ENCODE measurements around the gene STAP1. TPM values are rescaled to one million over a fixed set of nuclear protein-coding genes. Genes with fewer than 3 reads are reported as not detected.
"Not testable (repeated sequence)": the region's sequence is repeated elsewhere in the genome, so short reads cannot be mapped to it uniquely, and the experiment has no call there.

The STAP1 gene
- total RNA-seq = 15.0 and 15.6 TPM in 2 replicates

- peak within 1 kb of the TSS; percentile 84 for H3K4me3 Mint-ChIP-seq
- peak within 1 kb of the TSS; percentile 88 for H3K27ac Mint-ChIP-seq
- H3K9me3 Mint-ChIP-seq = no peaks in the 10 kb centered on the region
- intact Hi-C loops (cut with micrococcal nuclease) = loop anchor here (1.0 to 2.0 kb wide), 3 partner anchors 8 to 23 kb away; no protein-coding TSS in a partner anchor
- DNase-seq = peak; percentile 87
- peaks cover 19% of the 10 kb centered on the region for H3K36me3 Mint-ChIP-seq (ENCODE audit: low read depth)
- H3K27me3 Mint-ChIP-seq = no peaks in the 10 kb centered on the region
- peaks cover 37% of the 10 kb centered on the region for H3K4me1 Mint-ChIP-seq
These were observed at the start of gene STAP1 for GRCh38 chr4:67558493-67558892. STAP1 (plus strand) TSS chr4:67558727; CDS start chr4:67558810, 83 bp downstream.

GRCh38 chr4:67512501-67512900, 46.0 kb upstream of the STAP1 start:
- H3K4me1 Mint-ChIP-seq = peaks cover 15% of the 10 kb centered on the region
- H3K9me3 Mint-ChIP-seq = no peaks in the 10 kb centered on the region
- H3K27me3 Mint-ChIP-seq = no peaks in the 10 kb centered on the region
- DNase-seq = no peak
- no peak overlapping the region for H3K27ac Mint-ChIP-seq
- H3K4me3 Mint-ChIP-seq = no peak overlapping the region
- intact Hi-C loops (cut with micrococcal nuclease) = no loop called here
- peaks cover 66% of the 10 kb centered on the region for H3K36me3 Mint-ChIP-seq (ENCODE audit: low read depth)

GRCh38 chr4:67520141-67520540, 38.4 kb upstream of the STAP1 start:
- H3K9me3 Mint-ChIP-seq = peaks cover 23% of the 10 kb centered on the region
- intact Hi-C loops (cut with micrococcal nuclease) = loop anchor here (5.0 kb wide), 2 partner anchors 727 to 827 kb away; partner anchors contain the start of gene TMPRSS11B
- peaks cover 40% of the 10 kb centered on the region for H3K4me1 Mint-ChIP-seq
- DNase-seq = no peak
- no peaks in the 10 kb centered on the region for H3K27me3 Mint-ChIP-seq
- peaks cover 55% of the 10 kb centered on the region for H3K36me3 Mint-ChIP-seq (ENCODE audit: low read depth)
- H3K27ac Mint-ChIP-seq = peak overlapping the region; percentile 45
- no peak overlapping the region for H3K4me3 Mint-ChIP-seq

GRCh38 chr4:67521506-67521905, 37.0 kb upstream of the STAP1 start:
- Mint-ChIP-seq H3K9me3 (peaks cover 32% of the 10 kb centered on the region), H3K36me3 (ENCODE audit: low read depth) (peaks cover 59% of the 10 kb centered on the region), H3K27ac (peak overlapping the region; percentile 82), H3K4me1 (peaks cover 48% of the 10 kb centered on the region), H3K27me3 (no peaks in the 10 kb centered on the region), H3K4me3 (no peak overlapping the region)
- DNase-seq = no peak
- intact Hi-C loops (cut with micrococcal nuclease) = loop anchor here (1.0 to 5.0 kb wide), 4 partner anchors 137 to 826 kb away; partner anchors contain the start of gene TMPRSS11B

GRCh38 chr4:67522230-67522629, 36.3 kb upstream of the STAP1 start:
- peaks cover 62% of the 10 kb centered on the region for H3K36me3 Mint-ChIP-seq (ENCODE audit: low read depth)
- H3K9me3 Mint-ChIP-seq = peaks cover 35% of the 10 kb centered on the region
- H3K4me3 Mint-ChIP-seq = no peak overlapping the region
- H3K27ac Mint-ChIP-seq = peak overlapping the region; percentile 97
- DNase-seq = no peak
- H3K4me1 Mint-ChIP-seq = peaks cover 55% of the 10 kb centered on the region
- intact Hi-C loops (cut with micrococcal nuclease) = loop anchor here (2.0 to 5.0 kb wide), 3 partner anchors 59 to 825 kb away; partner anchors contain the start of gene TMPRSS11B
- no peaks in the 10 kb centered on the region for H3K27me3 Mint-ChIP-seq

GRCh38 chr4:67522851-67523671, 35.5 kb upstream of the STAP1 start:
- intact Hi-C loops (cut with micrococcal nuclease) = loop anchor here (1.0 to 5.0 kb wide), 4 partner anchors 22 to 824 kb away; partner anchors contain the start of genes CENPC and TMPRSS11B
- Mint-ChIP-seq H3K27me3 (no peaks in the 10 kb centered on the region), H3K9me3 (peaks cover 35% of the 10 kb centered on the region), H3K36me3 (ENCODE audit: low read depth) (peaks cover 66% of the 10 kb centered on the region), H3K4me1 (peaks cover 55% of the 10 kb centered on the region), H3K4me3 (peak overlapping the region; percentile 66), H3K27ac (peak overlapping the region; percentile 97)
- peak; percentile 69 for DNase-seq

GRCh38 chr4:67524140-67524539, 34.4 kb upstream of the STAP1 start:
- DNase-seq, H3K27me3 Mint-ChIP-seq: not testable (repeated sequence)
- H3K4me1 Mint-ChIP-seq = peaks cover 52% of the 10 kb centered on the region
- peaks cover 66% of the 10 kb centered on the region for H3K36me3 Mint-ChIP-seq (ENCODE audit: low read depth)
- peak overlapping the region; percentile 56 for H3K4me3 Mint-ChIP-seq
- H3K9me3 Mint-ChIP-seq = peaks cover 35% of the 10 kb centered on the region
- intact Hi-C loops (cut with micrococcal nuclease) = loop anchor here (5.0 kb wide), 2 partner anchors 723 to 823 kb away; partner anchors contain the start of gene TMPRSS11B
- H3K27ac Mint-ChIP-seq = peak overlapping the region; percentile 97

GRCh38 chr4:67531379-67531962, 27.1 kb upstream of the STAP1 start:
- Mint-ChIP-seq H3K4me3 (no peak overlapping the region), H3K9me3 (peaks cover 13% of the 10 kb centered on the region), H3K27me3 (no peaks in the 10 kb centered on the region), H3K4me1 (peaks cover 13% of the 10 kb centered on the region), H3K27ac (no peak overlapping the region), H3K36me3 (ENCODE audit: low read depth) (peaks cover 77% of the 10 kb centered on the region)
- DNase-seq = no peak
- intact Hi-C loops (cut with micrococcal nuclease) = no loop called here

GRCh38 chr4:67532397-67532796, 26.1 kb upstream of the STAP1 start:
- DNase-seq; H3K27me3 Mint-ChIP-seq; H3K4me3 Mint-ChIP-seq; intact Hi-C loops (cut with micrococcal nuclease); H3K4me1 Mint-ChIP-seq; H3K27ac Mint-ChIP-seq: not testable (repeated sequence)
- peaks cover 73% of the 10 kb centered on the region for H3K36me3 Mint-ChIP-seq (ENCODE audit: low read depth)
- H3K9me3 Mint-ChIP-seq = peaks cover 10% of the 10 kb centered on the region

GRCh38 chr4:67533112-67533511, 25.4 kb upstream of the STAP1 start:
- H3K27me3 Mint-ChIP-seq = no peaks in the 10 kb centered on the region
- intact Hi-C loops (cut with micrococcal nuclease) = no loop called here
- H3K4me1 Mint-ChIP-seq = peaks cover 7% of the 10 kb centered on the region
- H3K36me3 Mint-ChIP-seq (ENCODE audit: low read depth) = peaks cover 72% of the 10 kb centered on the region
- peaks cover 10% of the 10 kb centered on the region for H3K9me3 Mint-ChIP-seq
- H3K4me3 Mint-ChIP-seq = no peak overlapping the region
- H3K27ac Mint-ChIP-seq = no peak overlapping the region
- DNase-seq = no peak

GRCh38 chr4:67535280-67535840, 23.2 kb upstream of the STAP1 start:
- H3K4me3 Mint-ChIP-seq = no peak overlapping the region

GRCh38 chr4:67539830-67540229, 18.7 kb upstream of the STAP1 start:
- Mint-ChIP-seq H3K36me3 (ENCODE audit: low read depth) (peaks cover 67% of the 10 kb centered on the region), H3K4me1 (peaks cover 40% of the 10 kb centered on the region)
- intact Hi-C loops (cut with micrococcal nuclease) = no loop called here

More at GRCh38 chr4:67535280-67535840, 23.2 kb upstream of the STAP1 start:
- peak overlapping the region; percentile 30 for H3K27ac Mint-ChIP-seq
- H3K27me3 Mint-ChIP-seq = no peaks in the 10 kb centered on the region
- H3K4me1 Mint-ChIP-seq = peaks cover 18% of the 10 kb centered on the region
- H3K9me3 Mint-ChIP-seq = peaks cover 10% of the 10 kb centered on the region
- H3K36me3 Mint-ChIP-seq (ENCODE audit: low read depth) = peaks cover 82% of the 10 kb centered on the region
- intact Hi-C loops (cut with micrococcal nuclease) = no loop called here
- no peak for DNase-seq

GRCh38 chr4:67542076-67542475, 16.5 kb upstream of the STAP1 start:
- DNase-seq = no peak
- H3K4me1 Mint-ChIP-seq = peaks cover 41% of the 10 kb centered on the region
- H3K4me3 Mint-ChIP-seq = no peak overlapping the region
- intact Hi-C loops (cut with micrococcal nuclease) = no loop called here
- no peaks in the 10 kb centered on the region for H3K27me3 Mint-ChIP-seq
- H3K36me3 Mint-ChIP-seq (ENCODE audit: low read depth) = peaks cover 53% of the 10 kb centered on the region
- no peaks in the 10 kb centered on the region for H3K9me3 Mint-ChIP-seq
- H3K27ac Mint-ChIP-seq = no peak overlapping the region

More at GRCh38 chr4:67539830-67540229, 18.7 kb upstream of the STAP1 start:
- DNase-seq = no peak
- H3K9me3 Mint-ChIP-seq = peaks cover 4% of the 10 kb centered on the region
- H3K27me3 Mint-ChIP-seq = no peaks in the 10 kb centered on the region
- no peak overlapping the region for H3K27ac Mint-ChIP-seq
- H3K4me3 Mint-ChIP-seq = no peak overlapping the region

Measured in activated CD4-positive, alpha-beta T cell treated with anti-CD3 and anti-CD28 coated beads, Interleukin-2, amount 10 ng/mL, durations not matched to agents 24 days and 14 days (primary cell).